PFSK-1 (cell line): ENCODE measurements around the gene GDI1.

ENCODE experiments used
- POLR2AphosphoS5 ChIP-seq: IDR thresholded peaks from 2 replicates; pipeline ENCODE4 v1.6.1; 2012; ENCODE audit warnings: low read depth, mild to moderate bottlenecking, control low read depth, low read length, moderate library complexity
- TAF1 ChIP-seq: IDR thresholded peaks from 2 replicates; pipeline ENCODE4 v1.6.1; 2012; ENCODE audit warnings: low read length, control low read depth, borderline replicate concordance; ENCODE audit not compliant: insufficient read depth

DNA sequence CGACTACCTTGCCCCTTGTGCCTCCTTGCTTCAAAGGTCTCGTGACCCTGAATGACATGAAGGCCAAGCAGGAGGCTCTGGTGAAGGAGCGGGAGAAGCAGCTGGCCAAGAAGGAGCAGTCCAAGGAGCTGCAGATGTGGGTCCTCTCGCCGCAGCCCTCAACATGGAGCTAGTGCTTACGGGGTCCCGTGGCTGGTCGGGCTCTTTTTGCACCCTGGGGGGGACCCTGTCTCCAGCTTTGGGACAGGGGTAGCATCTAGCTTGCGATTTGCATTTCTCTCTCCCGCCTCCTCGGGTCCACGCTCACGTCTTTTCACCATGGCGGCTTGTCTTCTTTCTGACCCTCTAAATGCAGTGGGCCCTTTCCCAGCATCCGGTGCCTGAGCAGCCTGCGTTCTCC, 8.8 kb downstream of the GDI1 start:
- TF ChIP-seq POLR2AphosphoS5 (no peak), TAF1 (no peak)
